T follicular helper cell (primary cell): Measurements from ENCODE around the gene JAZF1.

Source experiments
- DNase-seq: peaks from one replicate; pipeline ENCODE4 v3.0.0-alpha.2; 2020; ENCODE audit warnings: low read depth

Gene JAZF1

GRCh38 chr7:27969346-27969745 lies 211.2 kb downstream of the JAZF1 start:
- DNase-seq, result no peak

- DNase-seq, result no peak
Observed at GRCh38 chr7:27967639-27968038, 213.0 kb downstream of the JAZF1 start.

- DNase-seq, result no peak
Observed at GRCh38 chr7:27966219-27966780, 214.3 kb downstream of the JAZF1 start.

GRCh38 chr7:27965650-27966049 lies 214.9 kb downstream of the JAZF1 start:
- no peak for DNase-seq

- DNase-seq, result no peak
Observed at GRCh38 chr7:27964820-27965219, 215.8 kb downstream of the JAZF1 start.

- no peak for DNase-seq
Observed at GRCh38 chr7:27963056-27963455, 217.5 kb downstream of the JAZF1 start.

- no peak for DNase-seq
Observed at GRCh38 chr7:27962273-27962672, 218.3 kb downstream of the JAZF1 start.

- no peak for DNase-seq
Observed at GRCh38 chr7:27961255-27961654, 219.3 kb downstream of the JAZF1 start.

GRCh38 chr7:27960415-27960814 lies 220.2 kb downstream of the JAZF1 start:
- DNase-seq, result no peak

GRCh38 chr7:27958933-27959548 lies 221.6 kb downstream of the JAZF1 start:
- DNase-seq, result no peak

- DNase-seq, result no peak
Observed at GRCh38 chr7:27955596-27955995, 225.0 kb downstream of the JAZF1 start.

- no peak for DNase-seq
Observed at GRCh38 chr7:27955011-27955410, 225.6 kb downstream of the JAZF1 start.

- no peak for DNase-seq
Observed at GRCh38 chr7:27953777-27954176, 226.8 kb downstream of the JAZF1 start.

GRCh38 chr7:27953361-27953760 lies 227.2 kb downstream of the JAZF1 start:
- DNase-seq, result no peak

GRCh38 chr7:27952456-27953285 lies 227.9 kb downstream of the JAZF1 start:
- no peak for DNase-seq

GRCh38 chr7:27950123-27950522 lies 230.5 kb downstream of the JAZF1 start:
- DNase-seq, result no peak

GRCh38 chr7:27948861-27949260 lies 231.7 kb downstream of the JAZF1 start:
- no peak for DNase-seq

- DNase-seq, result no peak
Observed at GRCh38 chr7:27947586-27948278, 232.9 kb downstream of the JAZF1 start.

GRCh38 chr7:27946351-27946750 lies 234.2 kb downstream of the JAZF1 start:
- DNase-seq, result no peak

GRCh38 chr7:27945058-27945795 lies 235.4 kb downstream of the JAZF1 start:
- DNase-seq, result no peak

GRCh38 chr7:27944643-27945042 lies 236.0 kb downstream of the JAZF1 start:
- no peak for DNase-seq

GRCh38 chr7:27943241-27943640 lies 237.4 kb downstream of the JAZF1 start:
- DNase-seq, result no peak
